EL (cell line): Measurements from ENCODE around the gene MDM4.

Source experiments
- DNase-seq: peaks from one replicate; pipeline ENCODE4 v3.0.0-alpha.2; 2016

The MDM4 gene

GRCh38 chr1:204516180-204516879 lies at the start of gene MDM4:
MDM4 (plus strand) TSS chr1:204516406; CDS start chr1:204525519, 9,113 bp downstream.
- DNase-seq, result peak; percentile 97

- DNase-seq, result no peak
Observed at GRCh38 chr1:204466416-204467405, 49.5 kb upstream of the MDM4 start.

GRCh38 chr1:204468206-204468605 lies 48.0 kb upstream of the MDM4 start:
- no peak for DNase-seq

- no peak for DNase-seq
Observed at GRCh38 chr1:204468766-204469302, 47.4 kb upstream of the MDM4 start.

GRCh38 chr1:204469304-204469703 lies 46.9 kb upstream of the MDM4 start:
- DNase-seq, result no peak

GRCh38 chr1:204471687-204472086 lies 44.5 kb upstream of the MDM4 start:
- DNase-seq, result no peak

- no peak for DNase-seq
Observed at GRCh38 chr1:204472660-204473059, 43.5 kb upstream of the MDM4 start.

- DNase-seq, result no peak
Observed at GRCh38 chr1:204473400-204473965, 42.7 kb upstream of the MDM4 start.

- no peak for DNase-seq
Observed at GRCh38 chr1:204475656-204476432, 40.4 kb upstream of the MDM4 start.

- DNase-seq, result no peak
Observed at GRCh38 chr1:204476563-204476962, 39.6 kb upstream of the MDM4 start.

GRCh38 chr1:204477036-204477740 lies 39.0 kb upstream of the MDM4 start:
- peak; percentile 10 for DNase-seq

GRCh38 chr1:204478172-204478899 lies 37.9 kb upstream of the MDM4 start:
- no peak for DNase-seq

- DNase-seq, result no peak
Observed at GRCh38 chr1:204478921-204479320, 37.3 kb upstream of the MDM4 start.

- no peak for DNase-seq
Observed at GRCh38 chr1:204479387-204480136, 36.6 kb upstream of the MDM4 start.

- no peak for DNase-seq
Observed at GRCh38 chr1:204480515-204480914, 35.7 kb upstream of the MDM4 start.

GRCh38 chr1:204483791-204484190 lies 32.4 kb upstream of the MDM4 start:
- DNase-seq, result no peak

- peak; percentile 37 for DNase-seq
Observed at GRCh38 chr1:204486513-204487255, 29.5 kb upstream of the MDM4 start.

- DNase-seq, result no peak
Observed at GRCh38 chr1:204487256-204487615, 29.0 kb upstream of the MDM4 start.

GRCh38 chr1:204491655-204492054 lies 24.6 kb upstream of the MDM4 start:
- DNase-seq, result no peak
